ENCODE data around the gene GDF2.

GDF2 gene

DNA sequence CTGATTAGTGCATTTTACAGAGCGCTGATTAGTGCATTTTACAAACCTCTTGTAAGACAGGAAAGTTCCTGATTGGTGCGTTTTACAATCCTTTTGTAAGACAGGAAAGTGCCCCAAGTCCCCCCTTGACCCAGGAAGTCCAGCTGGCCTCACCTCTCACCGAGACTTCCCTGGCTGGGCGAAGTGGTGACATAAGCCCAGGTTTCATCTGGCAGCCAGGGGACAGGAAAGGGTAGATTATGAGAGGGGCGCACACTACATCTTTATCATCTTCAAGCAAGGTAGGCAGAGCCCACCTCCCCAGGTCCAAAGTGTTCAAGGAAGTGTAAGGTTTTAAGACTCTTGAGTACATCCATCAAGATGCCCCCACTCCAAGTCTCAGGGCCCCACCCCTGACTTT, 27.8 kb upstream of the GDF2 start:
- DNase-seq (ENCODE audit: low read depth in 1 of 2, low spot score in 1 of 2): no peak
- no peak for TF ChIP-seq POLR2AphosphoS5 (IDR thresholded peaks at IDR 0.05; ENCODE audit: low read depth)
- TF ChIP-seq, protein P1, sequence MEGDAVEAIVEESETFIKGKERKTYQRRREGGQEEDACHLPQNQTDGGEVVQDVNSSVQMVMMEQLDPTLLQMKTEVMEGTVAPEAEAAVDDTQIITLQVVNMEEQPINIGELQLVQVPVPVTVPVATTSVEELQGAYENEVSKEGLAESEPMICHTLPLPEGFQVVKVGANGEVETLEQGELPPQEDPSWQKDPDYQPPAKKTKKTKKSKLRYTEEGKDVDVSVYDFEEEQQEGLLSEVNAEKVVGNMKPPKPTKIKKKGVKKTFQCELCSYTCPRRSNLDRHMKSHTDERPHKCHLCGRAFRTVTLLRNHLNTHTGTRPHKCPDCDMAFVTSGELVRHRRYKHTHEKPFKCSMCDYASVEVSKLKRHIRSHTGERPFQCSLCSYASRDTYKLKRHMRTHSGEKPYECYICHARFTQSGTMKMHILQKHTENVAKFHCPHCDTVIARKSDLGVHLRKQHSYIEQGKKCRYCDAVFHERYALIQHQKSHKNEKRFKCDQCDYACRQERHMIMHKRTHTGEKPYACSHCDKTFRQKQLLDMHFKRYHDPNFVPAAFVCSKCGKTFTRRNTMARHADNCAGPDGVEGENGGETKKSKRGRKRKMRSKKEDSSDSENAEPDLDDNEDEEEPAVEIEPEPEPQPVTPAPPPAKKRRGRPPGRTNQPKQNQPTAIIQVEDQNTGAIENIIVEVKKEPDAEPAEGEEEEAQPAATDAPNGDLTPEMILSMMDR (IDR thresholded peaks at IDR 0.05; ENCODE audit: insufficient read depth, low read length): no peak
- TF ChIP-seq GABPA (IDR thresholded peaks at IDR 0.05; ENCODE audit: low read depth): no peak
- TF ChIP-seq, protein P2, sequence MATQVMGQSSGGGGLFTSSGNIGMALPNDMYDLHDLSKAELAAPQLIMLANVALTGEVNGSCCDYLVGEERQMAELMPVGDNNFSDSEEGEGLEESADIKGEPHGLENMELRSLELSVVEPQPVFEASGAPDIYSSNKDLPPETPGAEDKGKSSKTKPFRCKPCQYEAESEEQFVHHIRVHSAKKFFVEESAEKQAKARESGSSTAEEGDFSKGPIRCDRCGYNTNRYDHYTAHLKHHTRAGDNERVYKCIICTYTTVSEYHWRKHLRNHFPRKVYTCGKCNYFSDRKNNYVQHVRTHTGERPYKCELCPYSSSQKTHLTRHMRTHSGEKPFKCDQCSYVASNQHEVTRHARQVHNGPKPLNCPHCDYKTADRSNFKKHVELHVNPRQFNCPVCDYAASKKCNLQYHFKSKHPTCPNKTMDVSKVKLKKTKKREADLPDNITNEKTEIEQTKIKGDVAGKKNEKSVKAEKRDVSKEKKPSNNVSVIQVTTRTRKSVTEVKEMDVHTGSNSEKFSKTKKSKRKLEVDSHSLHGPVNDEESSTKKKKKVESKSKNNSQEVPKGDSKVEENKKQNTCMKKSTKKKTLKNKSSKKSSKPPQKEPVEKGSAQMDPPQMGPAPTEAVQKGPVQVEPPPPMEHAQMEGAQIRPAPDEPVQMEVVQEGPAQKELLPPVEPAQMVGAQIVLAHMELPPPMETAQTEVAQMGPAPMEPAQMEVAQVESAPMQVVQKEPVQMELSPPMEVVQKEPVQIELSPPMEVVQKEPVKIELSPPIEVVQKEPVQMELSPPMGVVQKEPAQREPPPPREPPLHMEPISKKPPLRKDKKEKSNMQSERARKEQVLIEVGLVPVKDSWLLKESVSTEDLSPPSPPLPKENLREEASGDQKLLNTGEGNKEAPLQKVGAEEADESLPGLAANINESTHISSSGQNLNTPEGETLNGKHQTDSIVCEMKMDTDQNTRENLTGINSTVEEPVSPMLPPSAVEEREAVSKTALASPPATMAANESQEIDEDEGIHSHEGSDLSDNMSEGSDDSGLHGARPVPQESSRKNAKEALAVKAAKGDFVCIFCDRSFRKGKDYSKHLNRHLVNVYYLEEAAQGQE (IDR thresholded peaks at IDR 0.05; ENCODE audit: insufficient replicate concordance, low read depth): no peak
- no peak for TF ChIP-seq SPI1 (IDR thresholded peaks at IDR 0.05; ENCODE audit: borderline replicate concordance, low read depth)

DNA sequence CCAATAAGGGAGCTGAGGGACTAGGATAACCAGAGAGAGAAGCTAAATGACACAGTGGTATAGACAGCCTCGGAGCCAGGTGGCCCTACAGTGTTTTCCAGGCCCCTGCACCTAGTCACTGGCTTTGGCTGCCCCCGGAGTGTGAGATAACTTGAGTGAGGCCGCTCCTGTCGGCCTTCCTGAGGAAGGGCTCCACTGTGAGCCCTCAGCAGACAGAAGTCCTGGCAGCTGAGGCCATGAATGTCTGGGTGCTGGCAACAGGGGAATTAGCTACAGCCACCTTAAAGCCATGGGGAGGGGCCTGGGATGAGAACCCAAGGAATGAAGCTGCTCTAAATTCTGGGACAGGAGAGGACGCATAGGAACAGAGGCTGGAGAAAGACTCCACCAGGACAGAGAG, 26.8 kb upstream of the GDF2 start:
- Histone ChIP-seq H3K4me3 (replicated peaks; ENCODE audit: insufficient read depth, low read length) (no peak overlapping the region), H3K27me3 (ENCODE audit: insufficient read depth, poor library complexity, severe bottlenecking) (peaks cover 21% of the 10 kb centered on the region), H3K27ac (replicated peaks) (no peak overlapping the region)
- TF ChIP-seq SPI1 (IDR thresholded peaks at IDR 0.05; ENCODE audit: borderline replicate concordance, low read depth) (no peak), GABPA (IDR thresholded peaks at IDR 0.05; ENCODE audit: low read depth) (no peak), POLR2AphosphoS5 (IDR thresholded peaks at IDR 0.05; ENCODE audit: low read depth) (no peak)
- TF ChIP-seq, protein P2 (IDR thresholded peaks at IDR 0.05; ENCODE audit: insufficient replicate concordance, low read depth): no peak
- TF ChIP-seq, protein P1 (IDR thresholded peaks at IDR 0.05; ENCODE audit: insufficient read depth, low read length): no peak
- no peak for DNase-seq (ENCODE audit: low read depth in 1 of 2, low spot score in 1 of 2)

More for the DNA sequence above, 27.8 kb upstream of the GDF2 start:
- H3K27ac ChIP-seq (replicated peaks): no peak overlapping the region
- no peak overlapping the region for H3K4me3 ChIP-seq (replicated peaks; ENCODE audit: insufficient read depth, low read length)
- H3K27me3 ChIP-seq (ENCODE audit: insufficient read depth, poor library complexity, severe bottlenecking): peaks cover 21% of the 10 kb centered on the region

DNA sequence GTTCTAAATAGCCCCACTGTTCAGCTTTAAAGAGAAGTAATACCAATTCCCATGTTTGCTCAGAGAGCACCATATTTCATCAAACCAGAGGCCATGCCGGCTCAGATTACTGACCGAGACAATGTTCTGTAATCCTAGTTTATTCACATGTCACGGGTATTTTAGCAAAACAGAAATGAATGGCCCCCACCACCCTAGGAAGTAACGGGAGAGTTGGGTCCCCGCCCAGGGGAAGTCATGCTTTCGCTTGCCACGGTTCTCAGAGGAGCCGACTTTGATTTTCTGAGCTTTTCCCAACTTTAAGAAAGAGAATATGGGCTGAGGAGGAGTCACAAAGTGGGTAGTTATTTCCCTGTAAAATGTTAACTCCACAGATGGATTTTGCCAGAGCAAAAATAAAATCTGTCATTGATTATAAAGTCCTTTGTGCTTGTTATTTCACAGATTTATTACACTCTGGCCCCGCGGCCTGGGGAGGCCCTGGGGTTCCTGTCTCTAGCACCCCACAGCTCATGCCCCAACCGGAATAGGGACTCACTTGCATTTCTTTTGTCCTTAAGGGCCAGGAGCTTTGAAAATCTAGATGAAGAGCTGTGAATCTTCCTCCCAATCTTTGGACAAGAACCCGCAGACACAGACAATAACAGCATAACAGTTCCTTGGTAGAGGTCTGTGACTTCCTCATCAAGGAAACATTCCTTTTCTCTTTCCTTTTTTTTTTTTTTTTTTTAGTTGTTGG, 25.9 kb upstream of the GDF2 start:
- no peak overlapping the region for H3K27ac ChIP-seq (replicated peaks)
- TF ChIP-seq, protein P2 (IDR thresholded peaks at IDR 0.05; ENCODE audit: insufficient replicate concordance, low read depth): no peak
- TF ChIP-seq GABPA (IDR thresholded peaks at IDR 0.05; ENCODE audit: low read depth): no peak
- TF ChIP-seq SPI1 (IDR thresholded peaks at IDR 0.05; ENCODE audit: borderline replicate concordance, low read depth): no peak
- no peak for TF ChIP-seq POLR2AphosphoS5 (IDR thresholded peaks at IDR 0.05; ENCODE audit: low read depth)
- TF ChIP-seq, protein P1 (IDR thresholded peaks at IDR 0.05; ENCODE audit: insufficient read depth, low read length): no peak
- no peak for DNase-seq (ENCODE audit: low read depth in 1 of 2, low spot score in 1 of 2)
- H3K27me3 ChIP-seq (ENCODE audit: insufficient read depth, poor library complexity, severe bottlenecking): peaks cover 30% of the 10 kb centered on the region
- H3K4me3 ChIP-seq (replicated peaks; ENCODE audit: insufficient read depth, low read length): no peak overlapping the region
